ENCODE data around the gene HNRNPH1. TPM values are rescaled to one million over a fixed set of nuclear protein-coding genes. Genes with fewer than 3 reads are reported as not detected.

HNRNPH1 gene
- total and polyA plus RNA-seq, 2 experiments from 2014 or later: 410 to 715 TPM

DNA sequence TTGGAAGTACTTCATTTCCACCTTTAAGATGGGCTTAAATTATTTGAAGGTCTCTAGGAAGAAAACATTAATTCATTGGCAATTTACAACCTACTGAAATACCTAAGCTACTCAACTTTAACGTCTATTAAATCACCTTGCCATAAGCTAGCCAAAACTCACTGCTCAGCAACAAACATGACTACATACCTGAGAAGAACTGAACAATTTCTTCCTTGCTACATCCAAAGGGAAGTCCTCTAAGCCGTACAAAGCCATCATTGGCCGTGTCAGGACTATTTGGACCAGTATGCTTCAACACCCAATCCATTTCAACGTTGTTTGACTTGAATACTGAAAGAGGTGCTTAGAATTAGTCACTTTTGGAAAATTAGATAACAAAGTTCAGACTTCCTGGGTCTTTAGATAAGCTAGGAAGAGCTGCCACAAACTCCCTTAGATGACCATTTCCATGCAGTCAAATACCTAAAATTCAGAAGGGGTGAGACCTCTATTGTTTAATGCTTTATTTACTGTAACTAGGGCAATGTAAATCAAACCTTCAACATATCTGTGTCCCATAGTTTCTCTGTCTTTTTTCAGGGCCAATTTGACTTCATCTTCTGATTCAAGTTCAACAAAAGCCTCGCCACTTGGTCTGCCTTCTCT, 2.6 kb downstream of the HNRNPH1 start (continued):
- TF ChIP-seq, protein P1, sequence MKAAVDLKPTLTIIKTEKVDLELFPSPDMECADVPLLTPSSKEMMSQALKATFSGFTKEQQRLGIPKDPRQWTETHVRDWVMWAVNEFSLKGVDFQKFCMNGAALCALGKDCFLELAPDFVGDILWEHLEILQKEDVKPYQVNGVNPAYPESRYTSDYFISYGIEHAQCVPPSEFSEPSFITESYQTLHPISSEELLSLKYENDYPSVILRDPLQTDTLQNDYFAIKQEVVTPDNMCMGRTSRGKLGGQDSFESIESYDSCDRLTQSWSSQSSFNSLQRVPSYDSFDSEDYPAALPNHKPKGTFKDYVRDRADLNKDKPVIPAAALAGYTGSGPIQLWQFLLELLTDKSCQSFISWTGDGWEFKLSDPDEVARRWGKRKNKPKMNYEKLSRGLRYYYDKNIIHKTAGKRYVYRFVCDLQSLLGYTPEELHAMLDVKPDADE (IDR thresholded peaks at IDR 0.05): no peak
- TF ChIP-seq ZNF331 (CRISPR knock-in tag; IDR thresholded peaks at IDR 0.05; ENCODE audit: low read depth) (no peak), CTCF (conservative IDR thresholded peaks at IDR 0.05; ENCODE audit: low read depth in 2 of 2) (no peak), EZH2 (IDR thresholded peaks at IDR 0.05; ENCODE audit: low read depth, unreplicated experiment) (no peak)

GRCh38 chr5:179620293-179620692, 3.2 kb downstream of the HNRNPH1 start:
- peaks cover 72% of the 10 kb centered on the region for H3K36me3 ChIP-seq (ENCODE audit: insufficient read depth)
- peaks cover 32% of the 10 kb centered on the region for H3K27me3 Mint-ChIP-seq (ENCODE audit: insufficient read depth, low read depth, poor library complexity)
- H3K4me1 Mint-ChIP-seq: peaks cover 59% of the 10 kb centered on the region
- H3K4me3 Mint-ChIP-seq: peak overlapping the region; percentile 100
- no peaks in the 10 kb centered on the region for H3K27me3 ChIP-seq (ENCODE audit: insufficient read depth)
- H3K4me3 ChIP-seq: peak overlapping the region; percentile 93
- H3K27ac Mint-ChIP-seq: no peak overlapping the region
- H4K20me1 ChIP-seq (replicated peaks; ENCODE audit: insufficient read depth): peaks cover 69% of the 10 kb centered on the region
- H3K9me2 ChIP-seq (ENCODE audit: insufficient read depth): no peaks in the 10 kb centered on the region
- no peak for DNase-seq (ENCODE audit: low spot score)
- H3K79me2 ChIP-seq (replicated peaks; ENCODE audit: insufficient read depth): peaks cover 77% of the 10 kb centered on the region
- no peak for ATAC-seq
- peak overlapping the region; percentile 81 for H3K4me2 ChIP-seq
- no peak overlapping the region for H3K27ac ChIP-seq (ENCODE audit: low read depth)
- no peak overlapping the region for H2AFZ ChIP-seq
- H3K9me3 Mint-ChIP-seq: no peaks in the 10 kb centered on the region; the same call in 1 of the 3 replicates
- H3F3A ChIP-seq (replicated peaks; ENCODE audit: low read depth): peaks cover 63% of the 10 kb centered on the region
- peaks cover 81% of the 10 kb centered on the region for H3K36me3 Mint-ChIP-seq (ENCODE audit: low read depth)
- H3K4me1 ChIP-seq (ENCODE audit: insufficient read depth): peaks cover 39% of the 10 kb centered on the region
- TF ChIP-seq, protein P2, sequence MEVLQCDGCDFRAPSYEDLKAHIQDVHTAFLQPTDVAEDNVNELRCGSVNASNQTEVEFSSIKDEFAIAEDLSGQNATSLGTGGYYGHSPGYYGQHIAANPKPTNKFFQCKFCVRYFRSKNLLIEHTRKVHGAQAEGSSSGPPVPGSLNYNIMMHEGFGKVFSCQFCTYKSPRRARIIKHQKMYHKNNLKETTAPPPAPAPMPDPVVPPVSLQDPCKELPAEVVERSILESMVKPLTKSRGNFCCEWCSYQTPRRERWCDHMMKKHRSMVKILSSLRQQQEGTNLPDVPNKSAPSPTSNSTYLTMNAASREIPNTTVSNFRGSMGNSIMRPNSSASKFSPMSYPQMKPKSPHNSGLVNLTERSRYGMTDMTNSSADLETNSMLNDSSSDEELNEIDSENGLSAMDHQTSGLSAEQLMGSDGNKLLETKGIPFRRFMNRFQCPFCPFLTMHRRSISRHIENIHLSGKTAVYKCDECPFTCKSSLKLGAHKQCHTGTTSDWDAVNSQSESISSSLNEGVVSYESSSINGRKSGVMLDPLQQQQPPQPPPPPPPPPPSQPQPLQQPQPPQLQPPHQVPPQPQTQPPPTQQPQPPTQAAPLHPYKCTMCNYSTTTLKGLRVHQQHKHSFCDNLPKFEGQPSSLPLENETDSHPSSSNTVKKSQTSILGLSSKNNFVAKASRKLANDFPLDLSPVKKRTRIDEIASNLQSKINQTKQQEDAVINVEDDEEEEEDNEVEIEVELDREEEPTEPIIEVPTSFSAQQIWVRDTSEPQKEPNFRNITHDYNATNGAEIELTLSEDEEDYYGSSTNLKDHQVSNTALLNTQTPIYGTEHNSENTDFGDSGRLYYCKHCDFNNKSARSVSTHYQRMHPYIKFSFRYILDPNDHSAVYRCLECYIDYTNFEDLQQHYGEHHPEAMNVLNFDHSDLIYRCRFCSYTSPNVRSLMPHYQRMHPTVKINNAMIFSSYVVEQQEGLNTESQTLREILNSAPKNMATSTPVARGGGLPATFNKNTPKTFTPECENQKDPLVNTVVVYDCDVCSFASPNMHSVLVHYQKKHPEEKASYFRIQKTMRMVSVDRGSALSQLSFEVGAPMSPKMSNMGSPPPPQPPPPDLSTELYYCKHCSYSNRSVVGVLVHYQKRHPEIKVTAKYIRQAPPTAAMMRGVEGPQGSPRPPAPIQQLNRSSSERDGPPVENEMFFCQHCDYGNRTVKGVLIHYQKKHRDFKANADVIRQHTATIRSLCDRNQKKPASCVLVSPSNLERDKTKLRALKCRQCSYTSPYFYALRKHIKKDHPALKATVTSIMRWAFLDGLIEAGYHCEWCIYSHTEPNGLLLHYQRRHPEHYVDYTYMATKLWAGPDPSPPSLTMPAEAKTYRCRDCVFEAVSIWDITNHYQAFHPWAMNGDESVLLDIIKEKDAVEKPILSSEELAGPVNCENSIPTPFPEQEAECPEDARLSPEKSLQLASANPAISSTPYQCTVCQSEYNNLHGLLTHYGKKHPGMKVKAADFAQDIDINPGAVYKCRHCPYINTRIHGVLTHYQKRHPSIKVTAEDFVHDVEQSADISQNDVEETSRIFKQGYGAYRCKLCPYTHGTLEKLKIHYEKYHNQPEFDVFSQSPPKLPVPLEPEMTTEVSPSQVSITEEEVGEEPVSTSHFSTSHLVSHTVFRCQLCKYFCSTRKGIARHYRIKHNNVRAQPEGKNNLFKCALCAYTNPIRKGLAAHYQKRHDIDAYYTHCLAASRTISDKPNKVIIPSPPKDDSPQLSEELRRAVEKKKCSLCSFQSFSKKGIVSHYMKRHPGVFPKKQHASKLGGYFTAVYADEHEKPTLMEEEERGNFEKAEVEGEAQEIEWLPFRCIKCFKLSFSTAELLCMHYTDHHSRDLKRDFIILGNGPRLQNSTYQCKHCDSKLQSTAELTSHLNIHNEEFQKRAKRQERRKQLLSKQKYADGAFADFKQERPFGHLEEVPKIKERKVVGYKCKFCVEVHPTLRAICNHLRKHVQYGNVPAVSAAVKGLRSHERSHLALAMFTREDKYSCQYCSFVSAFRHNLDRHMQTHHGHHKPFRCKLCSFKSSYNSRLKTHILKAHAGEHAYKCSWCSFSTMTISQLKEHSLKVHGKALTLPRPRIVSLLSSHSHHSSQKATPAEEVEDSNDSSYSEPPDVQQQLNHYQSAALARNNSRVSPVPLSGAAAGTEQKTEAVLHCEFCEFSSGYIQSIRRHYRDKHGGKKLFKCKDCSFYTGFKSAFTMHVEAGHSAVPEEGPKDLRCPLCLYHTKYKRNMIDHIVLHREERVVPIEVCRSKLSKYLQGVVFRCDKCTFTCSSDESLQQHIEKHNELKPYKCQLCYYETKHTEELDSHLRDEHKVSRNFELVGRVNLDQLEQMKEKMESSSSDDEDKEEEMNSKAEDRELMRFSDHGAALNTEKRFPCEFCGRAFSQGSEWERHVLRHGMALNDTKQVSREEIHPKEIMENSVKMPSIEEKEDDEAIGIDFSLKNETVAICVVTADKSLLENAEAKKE (CRISPR knock-in tag; IDR thresholded peaks at IDR 0.05): no peak
- TF ChIP-seq EZH2phosphoT487 (IDR thresholded peaks at IDR 0.05; ENCODE audit: unreplicated experiment) (no peak), NANOG (IDR thresholded peaks at IDR 0.05; ENCODE audit: borderline replicate concordance) (no peak), POLR2AphosphoS5 (IDR thresholded peaks at IDR 0.05; ENCODE audit: low read depth) (no peak), ZNF114 (CRISPR knock-in tag; IDR thresholded peaks at IDR 0.05) (no peak), ZNF331 (CRISPR knock-in tag; IDR thresholded peaks at IDR 0.05; ENCODE audit: low read depth) (no peak), STAT1 (IDR thresholded peaks at IDR 0.05; ENCODE audit: unreplicated experiment) (no peak), JUNB (IDR thresholded peaks at IDR 0.05; ENCODE audit: unreplicated experiment) (no peak), EZH2 (IDR thresholded peaks at IDR 0.05; ENCODE audit: low read depth, unreplicated experiment) (no peak)
- TF ChIP-seq, protein P3, sequence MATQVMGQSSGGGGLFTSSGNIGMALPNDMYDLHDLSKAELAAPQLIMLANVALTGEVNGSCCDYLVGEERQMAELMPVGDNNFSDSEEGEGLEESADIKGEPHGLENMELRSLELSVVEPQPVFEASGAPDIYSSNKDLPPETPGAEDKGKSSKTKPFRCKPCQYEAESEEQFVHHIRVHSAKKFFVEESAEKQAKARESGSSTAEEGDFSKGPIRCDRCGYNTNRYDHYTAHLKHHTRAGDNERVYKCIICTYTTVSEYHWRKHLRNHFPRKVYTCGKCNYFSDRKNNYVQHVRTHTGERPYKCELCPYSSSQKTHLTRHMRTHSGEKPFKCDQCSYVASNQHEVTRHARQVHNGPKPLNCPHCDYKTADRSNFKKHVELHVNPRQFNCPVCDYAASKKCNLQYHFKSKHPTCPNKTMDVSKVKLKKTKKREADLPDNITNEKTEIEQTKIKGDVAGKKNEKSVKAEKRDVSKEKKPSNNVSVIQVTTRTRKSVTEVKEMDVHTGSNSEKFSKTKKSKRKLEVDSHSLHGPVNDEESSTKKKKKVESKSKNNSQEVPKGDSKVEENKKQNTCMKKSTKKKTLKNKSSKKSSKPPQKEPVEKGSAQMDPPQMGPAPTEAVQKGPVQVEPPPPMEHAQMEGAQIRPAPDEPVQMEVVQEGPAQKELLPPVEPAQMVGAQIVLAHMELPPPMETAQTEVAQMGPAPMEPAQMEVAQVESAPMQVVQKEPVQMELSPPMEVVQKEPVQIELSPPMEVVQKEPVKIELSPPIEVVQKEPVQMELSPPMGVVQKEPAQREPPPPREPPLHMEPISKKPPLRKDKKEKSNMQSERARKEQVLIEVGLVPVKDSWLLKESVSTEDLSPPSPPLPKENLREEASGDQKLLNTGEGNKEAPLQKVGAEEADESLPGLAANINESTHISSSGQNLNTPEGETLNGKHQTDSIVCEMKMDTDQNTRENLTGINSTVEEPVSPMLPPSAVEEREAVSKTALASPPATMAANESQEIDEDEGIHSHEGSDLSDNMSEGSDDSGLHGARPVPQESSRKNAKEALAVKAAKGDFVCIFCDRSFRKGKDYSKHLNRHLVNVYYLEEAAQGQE (IDR thresholded peaks at IDR 0.05; ENCODE audit: unreplicated experiment): no peak

All from GM23338 (cell line).